Transverse colon (tissue), 4 donors: ENCODE data around the gene ACTA1. TPM values are rescaled to one million over a fixed set of nuclear protein-coding genes. Genes with fewer than 3 reads are reported as not detected.

Experiments used
- DNase-seq: peaks from one replicate; pipeline ENCODE4 v3.0.0-alpha.2; 2019
- H3K27ac ChIP-seq, 4 donors: fragments of 200-600 bp; sonication (generic); 2 replicates each; pipeline ENCODE4 v1.5.1; 2016 to 2018; ENCODE audit warnings: inconsistent platforms in 4 of 4
- H3K27me3 ChIP-seq: fragments of 200-600 bp; sonication (generic); 2 replicates; pipeline ENCODE4 v1.5.1; 2017; ENCODE audit warnings: inconsistent platforms
- H3K36me3 ChIP-seq, 4 donors: fragments of 200-600 bp; sonication (generic); 2 replicates each; pipeline ENCODE4 v1.5.1; 2017 to 2019; ENCODE audit warnings: inconsistent platforms in 4 of 4
- H3K4me1 ChIP-seq, 4 donors: fragments of 200-600 bp; sonication (generic); 2 replicates each; pipeline ENCODE4 v1.5.1; 2017 to 2020; ENCODE audit warnings: inconsistent platforms in 4 of 4
- H3K4me3 ChIP-seq, 4 donors: fragments of 200-600 bp; sonication (generic); 1 replicate in 1 of 4; 2 replicates in 3 of 4; pipeline versions ENCODE4 v1.5.1 to v1.6.1; 2017 to 2019; ENCODE audit warnings: inconsistent platforms in 4 of 4
- H3K9me3 ChIP-seq, 2 donors: fragments of 200-600 bp; sonication (generic); 2 replicates each; pipeline ENCODE4 v1.5.1; 2017 to 2019; ENCODE audit warnings: inconsistent platforms in 2 of 2
- CTCF ChIP-seq, 5 experiments: fragments of 200-600 bp in 3 of 5; fragments of 450-650 bp in 2 of 5; sonication (generic) in 3 of 5; IDR thresholded peaks; 1 replicate in 2 of 5; 2 replicates in 3 of 5; pipeline ENCODE4 v1.5.1; 2016 to 2017; ENCODE audit warnings: antibody characterized with exemption in 5 of 5, inconsistent platforms in 3 of 5, mild to moderate bottlenecking in 2 of 5, moderate library complexity in 1 of 5
- EP300 ChIP-seq: sonication (generic); formaldehyde crosslinking; IDR thresholded peaks from one replicate; pipeline ENCODE4 v1.6.1; 2017; ENCODE audit warnings: antibody characterized with exemption, low read depth
- POLR2A ChIP-seq: fragments of 450-650 bp; IDR thresholded peaks from one replicate; pipeline ENCODE4 v1.6.1; 2016; ENCODE audit warnings: antibody characterized with exemption, mild to moderate bottlenecking, moderate library complexity
- POLR2AphosphoS5 ChIP-seq, 3 donors: sonication (generic); formaldehyde crosslinking; IDR thresholded peaks; one replicate each; pipeline ENCODE4 v1.6.1; 2016; ENCODE audit warnings: antibody characterized with exemption in 3 of 3
- WGBS, 2 donors: methylation state at CpG; one replicate each; pipeline ENCODE4 v1.1.5; 2018; ENCODE audit warnings: low coverage in 1 of 2; 5-methylcytosine and 5-hydroxymethylcytosine counted together
- in situ Hi-C, 4 donors: fragments of 200-750 bp; cut with MboI; loops; one replicate each; pipeline versions ENCODE4 v1.15.0 to v1.15.1; 2017; ENCODE audit warnings: low sequenced_read_pairs in 3 of 4, low pct_ligation_motif_present in 1 of 4, low pct_unique_long_range_greater_than_20kb in 1 of 4
- intact Hi-C: fragments of 100-400 bp; cut with DNase I; formaldehyde crosslinking; loops from one replicate; pipeline ENCODE4 v1.15.1; 2023; ENCODE audit warnings: low total_unique reads
- total RNA-seq, 4 donors: library from RNA; depleted of rRNA; stranded (reverse); fragments of >200 nt; gene quantifications; one replicate each; pipeline ENCODE4 v1.1.0, GENCODE V29; 2016

ACTA1 gene
- total RNA-seq: 10 to 100 TPM in 1 of 4 donors, under 1 TPM in 1, not detected in 2; 0.95 to 17.5 TPM

- 12% methylated on average over 34 of the region's 51 CpGs; no CpG with 5 or more reads in 1 of the 2 donors for WGBS, 2 donors
- H3K27me3 ChIP-seq: peaks cover 79% of the 10 kb centered on the region
- intact Hi-C loops: no loop called here
- H3K36me3 ChIP-seq: no peaks in the 10 kb centered on the region
- DNase-seq: no peak
- TF ChIP-seq EP300 (no peak), CTCF (IDR thresholded peaks at IDR 0.05) (no peak), POLR2A (no peak), POLR2AphosphoS5 (IDR thresholded peaks at IDR 0.05) (no peak)
- H3K9me3 ChIP-seq: no peaks in the 10 kb centered on the region
- in situ Hi-C loops: no loop called here
- peaks cover 10 to 31% (median 23%) of the 10 kb centered on the region in 4 donors for H3K4me1 ChIP-seq
- H3K27ac ChIP-seq: no peak within 1 kb of the TSS
- H3K4me3 ChIP-seq: no peak within 1 kb of the TSS
Measured at GRCh38 chr1:229434005-229434640, at the start of gene ACTA1. TSS of gene ACTA1 (minus strand) at chr1:229434094. CDS start at chr1:229433115, 979 bp downstream.

- 96% methylated on average over 5 of the region's 5 CpGs; no CpG with 5 or more reads in 1 of the 2 donors for WGBS, 2 donors
- H3K9me3 ChIP-seq: no peaks in the 10 kb centered on the region
- in situ Hi-C loops: loop anchor here in 3 of 4 donors (5.0 to 25.0 kb wide), 3 partner anchors 220 to 228 kb away; partner anchors contain the start of gene RAB4A (in 1 of the 3)
- H3K27ac ChIP-seq: no peak overlapping the region
- peaks cover 0 to 42% (median 17%) of the 10 kb centered on the region in 4 donors for H3K36me3 ChIP-seq
- no peak for TF ChIP-seq POLR2AphosphoS5 (IDR thresholded peaks at IDR 0.05)
- TF ChIP-seq POLR2A: no peak
- TF ChIP-seq EP300: no peak
- TF ChIP-seq CTCF (IDR thresholded peaks at IDR 0.05): no peak
- no peaks in the 10 kb centered on the region for H3K27me3 ChIP-seq
- DNase-seq: no peak
- no peak overlapping the region for H3K4me3 ChIP-seq
- intact Hi-C loops: loop anchor here (5.0 kb wide), 1 partner anchor 225 kb away; no protein-coding TSS in a partner anchor
- peaks cover 0 to 3% (median 0%) of the 10 kb centered on the region in 4 donors for H3K4me1 ChIP-seq
Measured at GRCh38 chr1:229482511-229482910, 48.6 kb upstream of the ACTA1 start.

- in situ Hi-C loops: loop anchor here in 3 of 4 donors (5.0 to 25.0 kb wide), 3 partner anchors 218 to 226 kb away; partner anchors contain the start of gene RAB4A (in 1 of the 3)
- Histone ChIP-seq H3K4me3 (no peak overlapping the region), H3K27ac (no peak overlapping the region), H3K9me3 (no peaks in the 10 kb centered on the region), H3K36me3 (peaks cover 0 to 38% (median 12%) of the 10 kb centered on the region in 4 donors), H3K27me3 (no peaks in the 10 kb centered on the region), H3K4me1 (peaks cover 0 to 3% (median 0%) of the 10 kb centered on the region in 4 donors)
- DNase-seq: no peak
- 83 to 88% methylated on average over 4 to 7 of the region's 7 CpGs for WGBS, 2 donors
- intact Hi-C loops: loop anchor here (5.0 kb wide), 1 partner anchor 223 kb away; no protein-coding TSS in a partner anchor
- TF ChIP-seq POLR2A (no peak), CTCF (IDR thresholded peaks at IDR 0.05) (no peak), EP300 (no peak), POLR2AphosphoS5 (IDR thresholded peaks at IDR 0.05) (no peak)
Measured at GRCh38 chr1:229480495-229480894, 46.6 kb upstream of the ACTA1 start.

GRCh38 chr1:229479660-229480399, 45.9 kb upstream of the ACTA1 start:
- no peak overlapping the region for H3K4me3 ChIP-seq
- intact Hi-C loops (loop anchor here (5.0 to 10.0 kb wide), 2 partner anchors 223 to 795 kb away; no protein-coding TSS in a partner anchor), in situ Hi-C loops (loop anchor here (5.0 to 25.0 kb wide), 3 partner anchors 218 to 225 kb away; partner anchors contain the start of gene RAB4A (in 1 of the 4))
- H3K27ac ChIP-seq: no peak overlapping the region
- TF ChIP-seq CTCF (IDR thresholded peaks at IDR 0.05) (no peak), POLR2A (no peak), POLR2AphosphoS5 (IDR thresholded peaks at IDR 0.05) (no peak), EP300 (no peak)
- no peak for DNase-seq
- 74 to 77% methylated on average over 9 to 10 of the region's 10 CpGs for WGBS, 2 donors
- no peaks in the 10 kb centered on the region for H3K9me3 ChIP-seq
- peaks cover 0 to 3% (median 0%) of the 10 kb centered on the region in 4 donors for H3K4me1 ChIP-seq
- peaks cover 0 to 39% (median 12%) of the 10 kb centered on the region in 4 donors for H3K36me3 ChIP-seq
- H3K27me3 ChIP-seq: no peaks in the 10 kb centered on the region
